ENCODE results near the gene HELZ.
A peak's percentile ranks its signal among the peaks of the same experiment; 100 is the strongest.
"Not testable (repeated sequence)": the region's sequence is repeated elsewhere in the genome, so short reads cannot be mapped to it uniquely, and the experiment has no call there.

Gene HELZ

GRCh38 chr17:67272312-67273047 lies 27.5 kb upstream of the HELZ start:
- no peak for DNase-seq (ENCODE audit: low spot score)
- TF ChIP-seq, protein P1, sequence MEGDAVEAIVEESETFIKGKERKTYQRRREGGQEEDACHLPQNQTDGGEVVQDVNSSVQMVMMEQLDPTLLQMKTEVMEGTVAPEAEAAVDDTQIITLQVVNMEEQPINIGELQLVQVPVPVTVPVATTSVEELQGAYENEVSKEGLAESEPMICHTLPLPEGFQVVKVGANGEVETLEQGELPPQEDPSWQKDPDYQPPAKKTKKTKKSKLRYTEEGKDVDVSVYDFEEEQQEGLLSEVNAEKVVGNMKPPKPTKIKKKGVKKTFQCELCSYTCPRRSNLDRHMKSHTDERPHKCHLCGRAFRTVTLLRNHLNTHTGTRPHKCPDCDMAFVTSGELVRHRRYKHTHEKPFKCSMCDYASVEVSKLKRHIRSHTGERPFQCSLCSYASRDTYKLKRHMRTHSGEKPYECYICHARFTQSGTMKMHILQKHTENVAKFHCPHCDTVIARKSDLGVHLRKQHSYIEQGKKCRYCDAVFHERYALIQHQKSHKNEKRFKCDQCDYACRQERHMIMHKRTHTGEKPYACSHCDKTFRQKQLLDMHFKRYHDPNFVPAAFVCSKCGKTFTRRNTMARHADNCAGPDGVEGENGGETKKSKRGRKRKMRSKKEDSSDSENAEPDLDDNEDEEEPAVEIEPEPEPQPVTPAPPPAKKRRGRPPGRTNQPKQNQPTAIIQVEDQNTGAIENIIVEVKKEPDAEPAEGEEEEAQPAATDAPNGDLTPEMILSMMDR (conservative IDR thresholded peaks at IDR 0.05; ENCODE audit: low read depth): no peak; the same call in 1 of the 2 replicates
- POLR2A ChIA-PET (ENCODE audit: low non-redundant PET): no interaction called here
- peak overlapping the region; percentile 15; the same call in 1 of the 2 replicates for H3K27ac ChIP-seq
- CTCF ChIA-PET: interaction anchor here (0.6 kb wide), 1 partner anchor 573 kb away, joined by 4 read pairs; no protein-coding TSS in a partner anchor

- DNase-seq (ENCODE audit: low spot score); H3K27ac ChIP-seq; POLR2A ChIA-PET (ENCODE audit: low non-redundant PET): not testable (repeated sequence)
- CTCF ChIA-PET: interaction anchor here (0.7 kb wide), 1 partner anchor 10 kb away, joined by 4 read pairs; no protein-coding TSS in a partner anchor
Observed at GRCh38 chr17:67271187-67271586, 26.2 kb upstream of the HELZ start.

GRCh38 chr17:67270416-67270815 lies 25.4 kb upstream of the HELZ start:
- no peak overlapping the region for H3K27ac ChIP-seq
- POLR2A ChIA-PET (ENCODE audit: low non-redundant PET): no interaction called here
- CTCF ChIA-PET: interaction anchor here (0.7 kb wide), 1 partner anchor 10 kb away, joined by 4 read pairs; no protein-coding TSS in a partner anchor
- TF ChIP-seq, protein P1 (conservative IDR thresholded peaks at IDR 0.05; ENCODE audit: low read depth): no peak
- no peak for DNase-seq (ENCODE audit: low spot score)

DNA sequence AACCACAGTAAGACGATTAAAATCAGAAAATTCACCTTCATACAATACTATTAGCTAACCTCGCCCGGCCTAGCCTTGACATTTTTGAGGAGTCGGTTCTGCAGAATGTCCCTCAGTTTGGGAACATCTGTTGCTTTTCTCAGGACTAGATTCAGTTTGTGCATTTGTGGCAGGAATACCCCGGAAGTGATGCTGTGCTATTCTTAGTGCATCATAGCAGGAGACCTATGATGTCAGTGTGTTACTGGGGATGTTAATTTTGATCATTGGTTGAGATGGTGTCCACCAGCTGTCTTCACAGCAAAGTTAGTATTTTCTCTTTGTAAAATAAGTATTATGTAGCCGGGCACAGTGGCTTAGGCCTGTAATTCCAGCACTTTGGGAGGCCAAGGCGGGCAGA lies 21.5 kb upstream of the HELZ start:
- ChIA-PET CTCF (no interaction called here), POLR2A (ENCODE audit: low non-redundant PET) (no interaction called here)
- TF ChIP-seq, protein P1 (conservative IDR thresholded peaks at IDR 0.05; ENCODE audit: low read depth): no peak
- DNase-seq (ENCODE audit: low spot score): no peak
- no peak overlapping the region for H3K27ac ChIP-seq

- ChIA-PET POLR2A (ENCODE audit: low non-redundant PET) (no interaction called here), CTCF (interaction anchor here (0.7 kb wide), 1 partner anchor 537 kb away, joined by 6 read pairs; no protein-coding TSS in a partner anchor)
- no peak for DNase-seq (ENCODE audit: low spot score)
- H3K27ac ChIP-seq: no peak overlapping the region; the same call in 1 of the 2 replicates
- TF ChIP-seq, protein P1 (conservative IDR thresholded peaks at IDR 0.05; ENCODE audit: low read depth): no peak
Observed at GRCh38 chr17:67265436-67266019, 20.5 kb upstream of the HELZ start.

- DNase-seq (ENCODE audit: low spot score): no peak
- CTCF ChIA-PET: interaction anchor here (0.7 kb wide), 1 partner anchor 12 kb away, joined by 3 read pairs; no protein-coding TSS in a partner anchor
- H3K27ac ChIP-seq: no peak overlapping the region
- TF ChIP-seq, protein P1 (conservative IDR thresholded peaks at IDR 0.05; ENCODE audit: low read depth): no peak
- POLR2A ChIA-PET (ENCODE audit: low non-redundant PET): interaction anchor here (0.6 kb wide), 1 partner anchor 986 kb away, joined by 3 read pairs; no protein-coding TSS in a partner anchor
Observed at GRCh38 chr17:67262435-67263117, 17.6 kb upstream of the HELZ start.
